HG02970 (cell line): ENCODE data around the gene SERPINF2.
"Not testable (repeated sequence)": the region's sequence is repeated elsewhere in the genome, so short reads cannot be mapped to it uniquely, and the experiment has no call there.

ENCODE experiments used
- ATAC-seq: cut with Tn5 transposase; IDR thresholded peaks from one replicate; pipeline ENCODE4 v1.9.1; 2021; ENCODE audit warnings: mild to moderate bottlenecking, moderate library complexity, moderate number of reproducible peaks; ENCODE audit not compliant: unreplicated experiment, low FRiP score

Gene SERPINF2

DNA sequence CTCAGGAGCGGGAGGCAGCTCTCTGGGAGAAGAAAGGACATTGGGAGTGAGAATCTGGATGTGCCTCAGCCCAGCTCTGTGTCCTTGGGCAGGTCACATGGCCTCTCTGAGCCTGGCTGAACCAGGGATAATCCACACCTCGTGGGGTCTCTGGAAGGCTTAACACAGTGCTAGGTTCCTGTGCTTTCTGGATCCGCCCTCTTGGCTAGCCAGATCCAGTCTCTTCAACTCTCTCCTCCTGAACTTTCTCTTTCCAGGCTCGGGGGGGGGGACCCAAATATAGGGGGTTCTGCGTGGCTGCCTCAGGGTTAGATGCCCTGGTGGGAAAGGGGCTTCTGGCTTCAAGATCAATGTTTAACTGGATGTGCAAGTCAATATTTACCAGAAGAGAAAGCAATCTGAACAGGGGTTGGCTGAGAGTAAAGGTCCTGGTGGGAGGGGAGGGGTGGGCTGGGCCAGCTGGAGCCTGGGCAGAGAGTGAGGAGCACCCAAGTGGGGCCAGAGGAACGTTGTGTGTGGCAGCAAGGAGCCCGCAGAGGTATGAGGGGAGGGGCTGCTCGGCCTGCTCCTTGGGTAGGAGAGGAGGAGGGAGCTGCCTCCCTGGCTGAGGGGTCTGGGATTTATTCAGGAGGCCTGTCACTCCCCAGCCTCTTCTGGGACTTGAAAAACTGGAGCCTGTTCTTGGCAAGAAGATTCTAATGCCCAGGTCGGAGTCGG, at the start of gene SERPINF2:
SERPINF2 (plus strand) TSS at position 501 of the 717 bp plus-strand sequence. CDS start 2,125 bp downstream, outside the sequence.
- no peak for ATAC-seq

DNA sequence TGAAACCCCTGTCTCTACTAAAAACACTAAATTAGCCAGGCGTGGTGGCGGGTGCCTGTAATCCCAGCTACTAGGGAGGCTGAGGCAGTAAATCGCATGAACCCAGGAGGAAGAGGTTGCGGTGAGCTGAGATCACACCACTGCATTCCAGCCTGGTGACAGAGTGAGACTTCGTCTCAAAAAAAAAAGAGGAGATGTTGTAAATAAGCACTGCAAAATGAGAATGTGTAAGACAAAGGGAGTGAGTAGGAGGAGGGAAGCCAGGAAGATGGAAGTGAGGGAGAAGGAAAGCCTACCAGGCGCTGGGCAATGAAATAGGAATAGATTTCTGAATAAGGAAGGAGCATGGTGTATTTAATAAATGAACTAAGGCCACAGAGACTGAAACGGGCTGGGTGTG, 49.3 kb upstream of the SERPINF2 start:
- no peak for ATAC-seq

DNA sequence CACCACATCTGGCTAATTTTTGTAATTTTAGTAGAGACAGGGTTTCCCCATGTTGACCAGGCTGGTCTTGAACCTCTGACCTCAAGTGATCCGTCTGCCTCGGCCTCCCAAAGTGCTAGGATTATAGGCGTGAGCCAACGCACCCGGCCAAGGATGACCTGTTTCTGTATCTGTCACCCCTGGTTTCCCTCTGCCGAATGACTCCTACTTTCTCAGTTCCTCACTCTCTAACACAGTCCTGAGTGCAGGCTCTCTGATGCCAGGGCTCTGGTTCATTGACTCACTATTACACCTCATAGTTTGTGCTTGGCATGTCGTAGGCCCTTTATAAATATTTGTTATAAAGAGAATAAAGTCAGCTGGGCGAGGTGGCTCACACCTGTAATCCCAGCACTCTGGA, 47.3 kb upstream of the SERPINF2 start:
- ATAC-seq = no peak

DNA sequence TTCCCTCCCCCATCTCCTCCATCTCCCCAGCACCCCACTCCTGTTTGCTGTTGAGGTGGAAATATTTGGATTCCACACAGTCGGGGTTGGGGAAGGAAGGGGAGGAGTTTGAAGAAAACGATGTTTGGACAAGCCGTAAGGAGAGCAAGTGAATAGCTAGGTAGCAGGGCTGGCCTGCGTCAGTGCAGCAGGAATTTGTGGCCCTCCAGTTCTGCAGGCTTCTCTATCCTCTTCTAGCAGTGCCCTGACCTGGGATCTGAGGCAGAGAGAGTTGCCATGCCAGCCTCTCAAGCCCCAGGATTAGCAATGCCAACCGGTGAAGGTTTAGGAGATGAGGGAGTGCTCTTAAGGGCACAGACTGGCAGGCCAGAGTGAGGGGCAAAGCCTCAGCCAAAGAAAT, 45.0 kb upstream of the SERPINF2 start:
- no peak for ATAC-seq

DNA sequence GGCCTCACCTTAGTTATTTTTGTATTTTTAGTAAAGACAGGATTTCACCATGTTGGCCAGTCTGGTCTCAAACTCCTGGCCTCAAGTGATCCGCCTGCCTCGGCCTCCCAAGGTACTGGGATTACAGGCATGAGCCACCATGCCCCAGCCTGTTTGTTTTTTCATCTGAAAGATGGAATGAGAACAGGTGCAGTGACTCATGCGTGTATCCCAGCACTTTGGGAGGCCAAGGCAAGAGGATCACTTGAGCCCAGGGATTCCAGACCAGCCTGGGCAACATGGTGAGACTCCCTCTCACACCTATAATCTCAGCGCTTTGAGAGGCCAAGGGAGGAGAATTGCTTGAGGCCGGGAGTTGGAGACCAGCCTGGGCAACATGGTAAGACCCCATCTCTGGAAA, 42.8 kb upstream of the SERPINF2 start:
- ATAC-seq = not testable (repeated sequence)

DNA sequence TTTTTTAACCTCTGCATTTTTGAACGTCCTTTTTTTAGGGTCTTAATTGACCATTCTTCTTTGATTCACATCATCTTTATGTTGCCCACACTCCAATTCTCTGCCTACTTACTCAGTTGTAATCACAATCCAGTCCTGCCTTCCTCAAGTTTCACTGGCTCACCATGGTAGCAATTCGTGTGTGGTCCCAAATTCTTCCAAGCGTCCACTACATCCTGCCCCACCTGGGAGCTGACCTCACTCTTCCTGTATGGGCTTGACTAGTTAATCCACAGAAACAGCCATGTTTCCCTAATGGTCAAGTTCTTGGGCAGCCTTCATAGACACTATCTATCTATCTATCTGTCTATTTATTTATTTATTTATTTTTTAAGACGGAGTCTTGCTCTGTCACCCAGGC, 39.6 kb upstream of the SERPINF2 start:
- no peak for ATAC-seq

DNA sequence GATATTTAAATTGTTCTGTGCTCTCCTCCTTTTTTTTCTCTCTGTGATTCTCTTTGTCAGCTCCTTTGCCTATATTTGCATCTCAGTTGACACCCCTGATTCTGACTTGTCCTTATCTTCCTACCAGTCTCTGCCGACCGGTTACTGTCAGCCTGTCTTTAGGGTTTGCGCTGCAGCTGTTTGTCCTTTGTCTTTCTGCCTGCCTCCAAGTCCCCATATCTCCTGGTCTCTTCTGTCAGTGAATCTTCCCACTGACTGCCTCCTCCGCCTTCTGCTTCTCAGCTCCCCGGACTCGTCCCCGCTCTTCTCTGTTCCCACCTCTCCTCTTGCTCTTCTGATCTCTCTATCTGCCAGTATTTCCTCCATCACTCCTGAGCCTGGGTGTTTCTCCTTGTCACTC, 37.7 kb upstream of the SERPINF2 start:
- no peak for ATAC-seq

DNA sequence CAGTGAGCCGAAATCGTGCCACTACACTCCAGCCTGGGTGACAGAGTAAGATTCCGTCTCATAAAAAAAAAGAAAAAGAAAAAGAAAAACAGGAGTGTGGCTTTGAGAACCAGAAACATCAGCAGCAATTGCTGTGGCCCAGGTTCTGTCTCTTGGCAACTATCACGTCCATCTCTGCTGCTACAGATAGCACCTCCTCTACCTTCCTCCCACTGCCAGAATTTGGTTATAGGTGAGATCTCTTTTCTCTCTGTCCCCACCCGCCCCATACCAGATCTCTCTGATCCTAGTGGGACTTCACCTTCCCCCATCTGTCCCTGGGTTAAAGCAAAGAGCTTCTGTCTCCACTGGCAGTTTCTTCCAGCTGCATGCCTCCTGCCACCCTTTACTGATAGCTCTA, 35.6 kb upstream of the SERPINF2 start:
- ATAC-seq = no peak

DNA sequence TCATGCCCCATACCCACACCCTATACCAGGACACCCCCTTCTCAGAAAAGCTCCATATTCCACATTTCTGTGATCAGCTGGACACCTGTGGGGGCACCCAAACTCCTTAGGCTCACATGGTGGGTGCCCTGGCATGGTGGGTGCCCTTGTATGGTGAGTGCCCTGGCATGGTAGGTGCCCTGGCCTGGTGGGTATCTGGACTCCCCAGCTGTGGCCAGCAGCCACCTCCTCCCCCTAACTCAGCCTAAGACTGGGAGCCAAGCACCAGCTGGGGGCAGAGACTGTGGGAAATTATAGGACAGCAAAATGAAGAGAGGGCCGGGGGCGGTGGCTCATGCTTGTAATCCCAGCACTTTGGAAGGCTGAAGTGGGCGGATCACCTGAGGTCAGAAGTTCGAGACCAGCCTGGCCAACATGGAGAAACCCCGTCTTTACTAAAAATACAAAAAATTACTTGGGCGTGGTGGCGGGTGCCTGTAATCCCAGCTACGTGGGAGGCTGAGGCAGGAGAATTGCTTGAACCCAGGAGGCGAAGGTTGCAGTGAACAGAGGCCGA, 33.8 kb upstream of the SERPINF2 start:
- not testable (repeated sequence) for ATAC-seq

DNA sequence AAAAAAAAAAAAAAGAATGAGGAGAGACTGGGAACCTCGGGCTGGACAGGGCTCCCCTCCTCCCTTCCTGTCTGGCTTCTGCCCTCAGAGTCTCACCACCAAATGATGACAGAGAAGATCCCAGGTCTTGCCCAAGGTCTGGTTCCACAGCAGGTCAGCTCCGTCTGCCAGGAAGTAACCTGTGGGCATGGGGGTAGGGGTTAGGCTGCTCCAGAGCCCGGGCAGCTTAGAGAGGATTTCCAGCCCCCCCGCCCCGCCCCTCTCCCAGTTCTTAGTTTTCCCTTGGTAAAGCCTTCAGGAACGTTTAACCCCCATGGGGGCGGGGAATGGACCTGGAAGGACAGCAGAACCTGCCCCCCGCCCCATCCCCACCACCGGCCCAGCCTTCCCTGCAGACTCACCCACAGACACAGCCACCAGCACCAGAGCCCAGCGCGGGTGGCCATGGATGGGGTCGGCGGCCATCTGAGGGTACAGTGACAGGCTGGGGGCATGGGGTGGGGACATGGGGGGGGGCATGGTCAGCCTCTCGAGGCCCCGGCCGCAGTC, 33.2 kb upstream of the SERPINF2 start:
- ATAC-seq = no peak

DNA sequence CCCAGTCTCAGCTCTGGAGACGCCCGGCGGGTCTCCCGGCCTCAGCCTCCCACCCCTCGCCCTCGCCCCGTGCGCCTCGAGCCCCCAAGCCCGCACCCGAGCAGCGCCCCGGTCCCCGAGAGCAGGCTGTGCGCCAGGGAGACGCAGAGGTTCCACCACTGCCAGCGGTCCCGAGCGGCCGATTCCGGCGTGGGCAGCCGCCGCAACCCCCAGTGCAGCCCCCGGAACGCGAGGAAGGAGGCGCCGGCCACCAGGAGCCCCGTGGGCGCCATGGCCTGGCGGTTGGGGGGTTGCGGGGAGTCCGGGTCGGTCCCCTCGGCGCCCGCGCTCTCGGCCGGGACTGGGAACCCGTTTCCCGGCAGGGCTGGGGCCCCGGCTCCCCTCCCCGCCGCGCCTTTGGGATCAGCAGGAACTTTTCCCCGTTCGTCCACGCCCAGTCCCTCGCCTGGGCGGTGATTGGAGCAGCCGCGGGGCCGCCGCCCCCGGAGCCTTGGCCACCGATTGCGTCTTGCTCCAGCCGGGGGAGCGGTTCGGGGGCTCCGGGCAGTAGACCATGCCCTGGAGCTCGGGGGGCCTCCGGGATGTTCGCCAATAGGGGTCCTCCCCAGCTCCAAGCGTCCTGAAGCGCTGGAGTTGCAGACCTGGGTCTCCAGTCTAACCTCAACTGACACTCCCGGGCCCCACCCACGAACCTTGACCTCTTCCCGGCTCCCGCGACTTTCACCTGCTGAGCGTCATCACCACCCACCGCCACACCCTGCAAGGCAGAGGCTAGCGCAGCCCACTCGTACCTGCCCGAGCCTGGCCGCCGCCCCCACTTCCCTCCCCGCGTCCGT, 32.5 kb upstream of the SERPINF2 start, which contains the start of gene TLCD2:
TLCD2 (minus strand) TSS at position 407 of the 836 bp plus-strand sequence; CDS start at position 272, 135 bp downstream.
- no peak for ATAC-seq

DNA sequence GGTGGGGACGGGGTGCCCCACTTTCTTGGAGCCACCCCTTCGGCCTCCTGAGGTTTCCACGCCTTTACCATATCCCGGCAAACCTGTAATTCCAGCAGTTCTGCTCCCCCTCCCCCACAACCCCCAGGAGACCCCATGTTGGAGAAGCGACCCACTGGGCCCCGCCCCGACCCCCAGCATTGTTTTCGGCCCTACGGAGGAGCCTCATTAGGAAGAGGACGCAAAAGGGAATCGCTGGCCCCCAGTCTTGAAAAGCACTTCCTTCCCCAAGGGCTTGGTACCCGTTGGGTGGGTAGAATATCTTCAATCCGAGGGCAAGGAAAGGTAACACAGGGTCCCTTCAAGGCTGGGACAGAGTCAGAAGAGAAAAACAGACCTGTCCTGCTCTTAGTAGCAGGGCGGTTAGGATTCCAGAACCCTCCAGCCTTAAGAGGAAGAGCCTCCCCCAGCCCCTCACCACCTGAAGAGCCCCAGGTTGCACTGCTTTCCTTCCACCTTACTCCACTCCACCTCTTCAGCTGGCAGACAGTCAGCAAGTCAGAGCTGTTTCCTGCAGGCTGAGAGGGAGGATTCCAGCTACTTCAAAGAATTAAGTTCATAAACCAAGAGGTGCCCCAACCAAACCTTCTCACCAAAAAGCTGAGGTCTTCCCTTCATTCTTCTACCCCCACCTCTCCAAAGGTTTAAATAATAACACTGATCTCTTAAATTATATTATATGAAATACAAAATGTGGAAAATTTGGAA, 31.7 kb upstream of the SERPINF2 start:
- ATAC-seq = no peak

DNA sequence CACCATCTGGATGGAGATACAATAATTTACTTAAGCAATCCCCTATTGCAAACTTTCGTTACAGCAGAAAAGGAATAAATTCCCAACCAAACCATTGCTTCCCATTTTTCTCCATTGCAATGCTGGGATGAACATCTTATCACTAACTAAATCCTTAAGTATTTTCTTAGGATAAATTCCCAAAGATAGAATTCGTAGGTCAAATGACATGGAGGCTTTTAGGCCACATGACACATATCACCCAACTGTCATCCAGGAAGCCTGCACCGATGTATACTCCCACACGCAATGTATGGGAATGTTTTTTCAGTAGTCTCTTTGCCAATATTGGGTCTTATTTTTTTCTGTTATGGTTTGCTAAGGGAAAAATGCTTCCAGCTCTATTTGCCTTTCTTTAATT, 30.9 kb upstream of the SERPINF2 start:
- no peak for ATAC-seq

DNA sequence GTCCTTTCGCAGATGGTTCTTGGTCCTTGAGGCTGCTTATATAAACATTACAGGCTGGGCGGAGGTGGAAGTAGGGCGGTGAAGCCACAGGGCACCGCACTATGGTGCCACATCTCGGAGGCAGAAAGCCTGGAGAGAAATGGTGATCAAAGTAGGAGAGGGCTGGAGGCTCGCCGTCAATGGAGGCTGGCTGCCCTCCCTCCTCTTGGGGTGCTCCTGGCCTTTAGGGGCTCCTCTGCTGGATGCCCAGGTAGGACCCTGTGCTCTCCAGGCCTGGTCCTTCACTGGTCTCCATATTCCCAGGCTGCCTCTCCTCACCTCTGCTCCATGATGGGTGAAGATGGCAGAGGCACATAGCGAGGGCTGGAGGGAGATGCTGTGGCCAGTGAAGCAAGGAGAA, 30.4 kb upstream of the SERPINF2 start:
- no peak for ATAC-seq

DNA sequence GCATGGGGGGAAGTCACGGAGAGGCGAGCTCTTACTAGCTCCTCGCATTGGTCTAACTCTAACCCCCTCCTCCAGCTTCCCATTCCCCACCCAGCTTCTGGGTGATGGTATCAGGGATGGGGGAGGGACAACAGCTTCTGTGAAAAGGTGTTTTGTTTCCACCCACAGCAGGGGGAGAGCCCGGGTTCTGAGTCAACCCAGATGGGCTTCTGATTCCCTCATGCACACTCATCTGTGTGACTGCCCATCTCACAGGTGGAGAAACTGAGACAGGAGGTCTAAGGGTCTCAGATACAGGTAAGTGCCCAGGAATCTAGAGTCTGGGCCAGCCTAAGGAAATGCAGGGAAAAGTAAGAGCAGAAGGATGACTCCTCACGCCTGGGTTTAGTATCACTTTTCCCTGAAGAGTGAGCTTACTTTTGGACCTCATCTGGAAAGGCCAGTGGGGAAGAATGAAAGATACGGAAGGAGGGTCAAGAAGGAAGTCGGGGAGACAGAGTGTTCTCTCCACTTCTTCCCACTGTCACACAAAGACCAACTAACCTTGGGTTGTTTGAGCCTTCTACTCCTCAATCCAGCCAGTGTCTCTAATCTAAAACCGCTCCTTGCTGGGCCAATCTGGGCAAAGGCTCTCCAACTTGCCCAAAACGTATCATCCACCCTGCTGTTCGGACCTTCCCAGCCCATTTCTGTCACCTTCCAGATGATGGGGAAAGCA, 29.4 kb upstream of the SERPINF2 start:
- no peak for ATAC-seq

DNA sequence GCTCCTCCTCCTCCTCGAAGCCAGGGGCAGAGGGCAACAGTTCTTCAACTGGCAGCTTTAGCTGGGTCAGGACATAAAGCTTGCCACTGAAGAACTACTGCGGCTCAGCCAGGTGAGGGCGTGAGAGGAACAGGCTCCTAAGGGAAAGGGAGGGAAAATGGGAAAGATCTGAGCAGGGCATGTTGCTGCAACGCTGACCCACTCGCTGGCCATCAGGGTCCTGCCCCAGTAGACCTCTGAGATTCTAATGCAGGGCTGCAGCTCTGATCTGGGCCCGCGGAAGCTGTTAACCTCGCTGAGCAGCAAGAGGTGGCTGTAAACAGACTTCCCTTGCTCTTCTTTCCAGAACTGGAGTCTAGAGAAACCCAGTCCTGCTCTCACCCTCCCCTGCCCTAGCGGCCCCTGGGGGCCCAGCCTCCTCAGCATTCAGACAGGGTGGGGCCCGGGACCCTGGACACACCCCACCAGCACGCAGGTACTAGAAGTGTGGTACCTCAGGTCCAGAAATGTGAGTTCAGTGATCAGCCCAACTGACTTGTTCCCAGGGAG, 28.7 kb upstream of the SERPINF2 start:
- no peak for ATAC-seq

DNA sequence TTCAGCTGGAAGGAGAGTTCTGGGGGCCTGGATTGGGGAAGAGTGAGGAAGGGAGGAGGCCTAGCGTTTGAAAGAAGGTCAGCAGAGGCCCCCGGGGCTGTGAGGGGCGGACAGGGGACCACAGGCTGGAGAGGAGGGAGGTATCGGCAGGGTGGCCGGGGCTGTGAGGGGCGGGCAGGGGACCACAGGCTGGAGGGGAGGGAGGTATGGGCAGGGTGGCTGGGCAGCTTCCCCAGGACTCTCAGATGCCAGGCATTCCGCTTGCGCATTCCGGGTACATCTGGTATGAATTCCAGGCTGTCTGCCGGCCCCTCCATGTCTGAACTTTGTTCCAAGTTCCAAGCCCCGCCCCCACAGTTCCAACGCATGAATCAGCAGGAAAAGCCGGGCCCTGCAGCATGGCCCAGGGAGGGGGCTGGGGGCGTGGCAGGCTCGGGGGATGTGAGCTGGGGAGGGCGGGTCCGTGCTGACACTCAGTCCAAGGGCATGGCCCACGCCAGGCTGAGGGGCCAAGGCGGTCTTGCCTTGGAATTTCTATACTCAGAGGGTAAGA, 28.2 kb upstream of the SERPINF2 start:
- no peak for ATAC-seq

DNA sequence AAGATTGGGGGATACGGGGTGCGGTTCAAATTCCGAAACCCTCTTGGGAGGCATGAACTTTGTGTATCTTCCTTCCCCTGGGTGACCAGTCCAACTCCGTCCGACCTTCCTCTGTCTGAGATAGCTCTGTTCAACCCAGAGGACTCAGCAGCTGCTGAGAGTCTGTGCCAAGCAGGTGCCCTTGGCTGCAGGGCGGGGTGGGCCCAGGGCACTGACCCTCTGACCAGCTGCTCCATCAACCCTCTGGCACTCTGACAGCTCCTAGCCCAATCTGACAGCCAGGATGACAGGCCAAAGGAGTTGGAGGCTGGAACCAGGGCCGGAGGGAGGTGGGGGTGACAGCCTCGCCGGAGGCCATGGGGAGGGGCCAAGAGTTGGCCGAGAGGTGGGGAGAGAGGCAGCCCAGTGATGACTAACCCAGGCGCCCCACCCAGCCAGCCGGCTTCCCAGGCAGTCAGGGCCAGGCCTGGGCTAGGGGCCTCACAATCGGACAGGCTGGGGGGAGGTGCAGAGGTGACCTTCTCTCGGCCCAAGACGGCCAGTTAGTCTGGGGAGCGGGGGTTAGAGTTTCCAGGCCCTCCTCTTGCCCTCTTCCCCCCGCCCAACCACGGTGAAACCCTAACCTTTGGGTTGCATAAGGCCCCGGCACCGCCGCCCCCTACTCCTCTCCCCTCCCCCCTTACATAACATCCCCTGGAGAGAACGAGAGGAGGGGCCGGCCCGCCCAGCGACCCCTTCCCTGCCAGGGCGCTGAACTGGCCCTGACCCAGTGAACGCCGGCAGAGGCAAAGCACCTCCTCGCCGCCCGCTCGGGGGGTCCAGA, 27.5 kb upstream of the SERPINF2 start:
- no peak for ATAC-seq

DNA sequence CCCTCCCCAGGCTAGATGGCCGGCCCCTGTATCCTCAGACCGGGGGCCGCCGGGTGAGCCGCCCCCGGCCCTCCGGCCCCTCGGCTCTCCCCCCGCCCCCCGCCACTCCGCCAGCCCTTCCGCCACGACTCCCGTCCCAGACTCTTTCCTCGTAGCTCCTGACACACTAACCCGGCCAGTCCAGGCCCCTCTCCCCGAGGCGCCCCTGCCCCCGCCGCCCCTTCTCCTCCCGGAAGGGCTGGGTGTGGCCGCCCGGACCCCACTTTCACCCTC, 26.9 kb upstream of the SERPINF2 start:
- no peak for ATAC-seq
